ENCODE results near the gene PLCD1.

Gene PLCD1

GRCh38 chr3:38000965-38001455, 28.4 kb downstream of the PLCD1 start:
- Histone ChIP-seq H3K4me2 (ENCODE audit: low read length) (no peak overlapping the region), H3K36me3 (replicated peaks; ENCODE audit: low read depth, low read length) (peaks cover 16% of the 10 kb centered on the region), H3K79me2 (ENCODE audit: low read length) (no peaks in the 10 kb centered on the region), H3K4me1 (ENCODE audit: low read length) (peaks cover 4% of the 10 kb centered on the region), H3K27ac (ENCODE audit: low read length) (no peak overlapping the region), H3K9ac (ENCODE audit: low read length) (no peak overlapping the region), H3K4me3 (ENCODE audit: low read length) (no peak overlapping the region), H2AFZ (ENCODE audit: low read depth, low read length) (no peak overlapping the region), H4K20me1 (ENCODE audit: insufficient read depth, low read length) (no peaks in the 10 kb centered on the region), H3K27me3 (ENCODE audit: low read depth, low read length) (no peaks in the 10 kb centered on the region), H3K9me3 (ENCODE audit: insufficient read depth, low read length) (no peaks in the 10 kb centered on the region)
- TF ChIP-seq EZH2phosphoT487 (IDR thresholded peaks at IDR 0.05; ENCODE audit: low read depth): no peak
- TF ChIP-seq, protein P1, sequence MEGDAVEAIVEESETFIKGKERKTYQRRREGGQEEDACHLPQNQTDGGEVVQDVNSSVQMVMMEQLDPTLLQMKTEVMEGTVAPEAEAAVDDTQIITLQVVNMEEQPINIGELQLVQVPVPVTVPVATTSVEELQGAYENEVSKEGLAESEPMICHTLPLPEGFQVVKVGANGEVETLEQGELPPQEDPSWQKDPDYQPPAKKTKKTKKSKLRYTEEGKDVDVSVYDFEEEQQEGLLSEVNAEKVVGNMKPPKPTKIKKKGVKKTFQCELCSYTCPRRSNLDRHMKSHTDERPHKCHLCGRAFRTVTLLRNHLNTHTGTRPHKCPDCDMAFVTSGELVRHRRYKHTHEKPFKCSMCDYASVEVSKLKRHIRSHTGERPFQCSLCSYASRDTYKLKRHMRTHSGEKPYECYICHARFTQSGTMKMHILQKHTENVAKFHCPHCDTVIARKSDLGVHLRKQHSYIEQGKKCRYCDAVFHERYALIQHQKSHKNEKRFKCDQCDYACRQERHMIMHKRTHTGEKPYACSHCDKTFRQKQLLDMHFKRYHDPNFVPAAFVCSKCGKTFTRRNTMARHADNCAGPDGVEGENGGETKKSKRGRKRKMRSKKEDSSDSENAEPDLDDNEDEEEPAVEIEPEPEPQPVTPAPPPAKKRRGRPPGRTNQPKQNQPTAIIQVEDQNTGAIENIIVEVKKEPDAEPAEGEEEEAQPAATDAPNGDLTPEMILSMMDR (IDR thresholded peaks at IDR 0.05; ENCODE audit: low read depth, low read length): no peak

- H3K27ac ChIP-seq (ENCODE audit: low read length): no peak overlapping the region
- H3K9me3 ChIP-seq (ENCODE audit: insufficient read depth, low read length): no peaks in the 10 kb centered on the region
- H3K36me3 ChIP-seq (replicated peaks; ENCODE audit: low read depth, low read length): peaks cover 16% of the 10 kb centered on the region
- H3K4me2 ChIP-seq (ENCODE audit: low read length): no peak overlapping the region
- H2AFZ ChIP-seq (ENCODE audit: low read depth, low read length): no peak overlapping the region
- no peak for TF ChIP-seq EZH2phosphoT487 (IDR thresholded peaks at IDR 0.05; ENCODE audit: low read depth)
- TF ChIP-seq, protein P1 (IDR thresholded peaks at IDR 0.05; ENCODE audit: low read depth, low read length): no peak
- no peaks in the 10 kb centered on the region for H4K20me1 ChIP-seq (ENCODE audit: insufficient read depth, low read length)
- H3K79me2 ChIP-seq (ENCODE audit: low read length): peaks cover 3% of the 10 kb centered on the region
- no peaks in the 10 kb centered on the region for H3K27me3 ChIP-seq (ENCODE audit: low read depth, low read length)
- H3K4me3 ChIP-seq (ENCODE audit: low read length): no peak overlapping the region
- peaks cover 5% of the 10 kb centered on the region for H3K4me1 ChIP-seq (ENCODE audit: low read length)
- H3K9ac ChIP-seq (ENCODE audit: low read length): no peak overlapping the region
Measured at GRCh38 chr3:38000242-38000916, 29.1 kb downstream of the PLCD1 start.

GRCh38 chr3:37999836-38000235, 29.6 kb downstream of the PLCD1 start:
- H3K79me2 ChIP-seq (ENCODE audit: low read length): peaks cover 9% of the 10 kb centered on the region
- H3K36me3 ChIP-seq (replicated peaks; ENCODE audit: low read depth, low read length): peaks cover 16% of the 10 kb centered on the region
- no peak for TF ChIP-seq EZH2phosphoT487 (IDR thresholded peaks at IDR 0.05; ENCODE audit: low read depth)
- TF ChIP-seq, protein P1 (IDR thresholded peaks at IDR 0.05; ENCODE audit: low read depth, low read length): no peak
- no peaks in the 10 kb centered on the region for H4K20me1 ChIP-seq (ENCODE audit: insufficient read depth, low read length)
- H3K4me2 ChIP-seq (ENCODE audit: low read length): no peak overlapping the region
- peaks cover 11% of the 10 kb centered on the region for H3K4me1 ChIP-seq (ENCODE audit: low read length)
- H2AFZ ChIP-seq (ENCODE audit: low read depth, low read length): no peak overlapping the region
- H3K9me3 ChIP-seq (ENCODE audit: insufficient read depth, low read length): no peaks in the 10 kb centered on the region
- H3K27ac ChIP-seq (ENCODE audit: low read length): no peak overlapping the region
- no peaks in the 10 kb centered on the region for H3K27me3 ChIP-seq (ENCODE audit: low read depth, low read length)
- H3K9ac ChIP-seq (ENCODE audit: low read length): no peak overlapping the region
- H3K4me3 ChIP-seq (ENCODE audit: low read length): no peak overlapping the region

DNA sequence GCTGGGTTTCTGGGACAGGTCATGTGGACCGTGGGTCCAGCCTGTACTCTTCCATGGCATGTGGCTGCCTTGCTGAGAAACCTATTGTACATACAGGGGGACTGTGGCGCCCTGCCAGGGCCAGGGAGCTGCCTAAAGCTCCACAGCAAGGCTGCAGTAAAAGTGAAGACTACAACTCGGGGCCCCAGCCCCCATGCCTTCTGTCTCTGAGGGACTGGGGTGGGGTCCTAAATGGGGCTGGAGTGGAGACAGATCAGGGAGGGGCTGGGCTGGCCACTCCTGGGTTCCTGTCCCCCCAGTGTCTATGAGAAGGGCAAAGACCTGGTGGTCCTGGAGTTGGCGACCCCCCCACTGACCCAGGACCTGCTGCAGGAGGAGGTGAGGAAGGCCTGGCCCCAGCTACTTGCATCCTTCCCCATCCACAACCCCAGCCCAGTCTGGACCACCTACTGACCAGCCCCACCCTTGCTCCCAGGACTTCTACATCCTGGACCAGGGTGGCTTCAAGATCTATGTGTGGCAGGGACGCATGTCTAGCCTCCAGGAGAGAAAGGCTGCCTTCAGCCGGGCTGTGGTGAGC, 31.6 kb downstream of the PLCD1 start:
- no peak overlapping the region for H3K27ac ChIP-seq (ENCODE audit: low read length)

More for the DNA sequence above, 31.6 kb downstream of the PLCD1 start:
- H3K4me2 ChIP-seq (ENCODE audit: low read length): no peak overlapping the region
- H3K9ac ChIP-seq (ENCODE audit: low read length): no peak overlapping the region
- no peak overlapping the region for H2AFZ ChIP-seq (ENCODE audit: low read depth, low read length)
- no peaks in the 10 kb centered on the region for H4K20me1 ChIP-seq (ENCODE audit: insufficient read depth, low read length)
- H3K4me1 ChIP-seq (ENCODE audit: low read length): peaks cover 16% of the 10 kb centered on the region
- H3K79me2 ChIP-seq (ENCODE audit: low read length): peaks cover 9% of the 10 kb centered on the region
- H3K4me3 ChIP-seq (ENCODE audit: low read length): no peak overlapping the region
- H3K9me3 ChIP-seq (ENCODE audit: insufficient read depth, low read length): no peaks in the 10 kb centered on the region
- TF ChIP-seq EZH2phosphoT487 (IDR thresholded peaks at IDR 0.05; ENCODE audit: low read depth): no peak
- TF ChIP-seq, protein P1 (IDR thresholded peaks at IDR 0.05; ENCODE audit: low read depth, low read length): no peak
- no peaks in the 10 kb centered on the region for H3K27me3 ChIP-seq (ENCODE audit: low read depth, low read length)
- peaks cover 16% of the 10 kb centered on the region for H3K36me3 ChIP-seq (replicated peaks; ENCODE audit: low read depth, low read length)

Measured in OCI-LY3 (cell line).